SK-N-SH treated with all-trans-retinoic acid at 6 μM for 48 hours (cell line): Measurements from ENCODE around the gene NFXL1.
A peak's percentile ranks its signal among the peaks of the same experiment; 100 is the strongest.

Experiments used
- ATAC-seq: fragments of 200-7000 bp; cut with Tn5 transposase; 3 replicates; pipeline ENCODE4 v1.9.1; 2020; ENCODE audit warnings: mild to moderate bottlenecking, moderate library complexity
- BACH2 ChIP-seq: fragments of 250-450 bp; sonication (Bioruptor Pico); IDR thresholded peaks from 2 replicates; pipeline ENCODE4 v1.9.0; 2021; ENCODE audit warnings: mild to moderate bottlenecking, borderline replicate concordance
- CREB5 ChIP-seq: fragments of 250-450 bp; sonication (Bioruptor Pico); IDR thresholded peaks from 2 replicates; pipeline ENCODE4 v1.5.1; 2020; ENCODE audit warnings: low read depth, mild to moderate bottlenecking, moderate library complexity
- CSDC2 ChIP-seq: fragments of 250-450 bp; sonication (Bioruptor Pico); IDR thresholded peaks from 2 replicates; pipeline ENCODE4 v1.5.0; 2020; ENCODE audit warnings: mild to moderate bottlenecking, moderate library complexity
- CSRNP3 ChIP-seq: fragments of 250-450 bp; sonication (Bioruptor Pico); IDR thresholded peaks from 2 replicates; pipeline ENCODE4 v1.5.1; 2021; ENCODE audit warnings: mild to moderate bottlenecking, moderate library complexity
- ESRRG ChIP-seq: fragments of 250-450 bp; sonication (Bioruptor Pico); IDR thresholded peaks from 2 replicates; pipeline ENCODE4 v1.6.1; 2021; ENCODE audit warnings: mild to moderate bottlenecking
- GLIS3 ChIP-seq: fragments of 250-450 bp; sonication (Bioruptor Pico); IDR thresholded peaks from 2 replicates; pipeline ENCODE4 v1.5.0; 2020; ENCODE audit warnings: mild to moderate bottlenecking, moderate library complexity
- ISL1 ChIP-seq: fragments of 250-450 bp; sonication (Bioruptor Pico); IDR thresholded peaks from 2 replicates; pipeline ENCODE4 v2.1.2; 2022; ENCODE audit warnings: mild to moderate bottlenecking, moderate library complexity
- POU6F1 ChIP-seq: fragments of 250-450 bp; sonication (Bioruptor Pico); IDR thresholded peaks from 2 replicates; pipeline ENCODE4 v1.8.0; 2021; ENCODE audit warnings: low read depth, mild to moderate bottlenecking, moderate library complexity, borderline replicate concordance
- PPARA ChIP-seq: fragments of 250-450 bp; sonication (Bioruptor Pico); IDR thresholded peaks from 2 replicates; pipeline ENCODE4 v1.5.0; 2020; ENCODE audit warnings: mild to moderate bottlenecking, borderline replicate concordance
- SNAI2 ChIP-seq: fragments of 250-450 bp; sonication (Bioruptor Pico); IDR thresholded peaks from 2 replicates; pipeline ENCODE4 v1.5.0; 2020; ENCODE audit warnings: mild to moderate bottlenecking, moderate library complexity
- TCF4 ChIP-seq: fragments of 250-450 bp; sonication (Bioruptor Pico); IDR thresholded peaks from 2 replicates; pipeline ENCODE4 v1.8.0; 2021; ENCODE audit warnings: mild to moderate bottlenecking, moderate library complexity, borderline replicate concordance
- TOX ChIP-seq: fragments of 250-450 bp; sonication (Bioruptor Pico); IDR thresholded peaks from 2 replicates; pipeline ENCODE4 v1.8.0; 2021; ENCODE audit warnings: mild to moderate bottlenecking, moderate library complexity, borderline replicate concordance
- TSHZ2 ChIP-seq: fragments of 250-450 bp; sonication (Bioruptor Pico); IDR thresholded peaks from 2 replicates; pipeline ENCODE4 v1.5.0; 2020; ENCODE audit warnings: mild to moderate bottlenecking, moderate library complexity
- ZC3H10 ChIP-seq: fragments of 250-450 bp; sonication (Bioruptor Pico); IDR thresholded peaks from 2 replicates; pipeline ENCODE4 v1.5.1; 2021; ENCODE audit warnings: mild to moderate bottlenecking, moderate library complexity
- ZFP30 ChIP-seq: fragments of 450-650 bp; formaldehyde crosslinking; IDR thresholded peaks from 2 replicates; pipeline ENCODE4 v1.5.0; 2022; ENCODE audit warnings: mild to moderate bottlenecking, moderate library complexity
- ZNF565 ChIP-seq: fragments of 450-650 bp; formaldehyde crosslinking; conservative IDR thresholded peaks from 2 replicates; pipeline ENCODE4 v1.5.0; 2020; ENCODE audit warnings: low read depth, mild to moderate bottlenecking, moderate library complexity
- ZNF70 ChIP-seq: fragments of 450-650 bp; formaldehyde crosslinking; IDR thresholded peaks from 2 replicates; pipeline ENCODE4 v1.5.0; 2020; ENCODE audit warnings: mild to moderate bottlenecking, moderate library complexity
- ZNF8 ChIP-seq: fragments of 450-650 bp; formaldehyde crosslinking; IDR thresholded peaks from 2 replicates; pipeline ENCODE4 v1.5.0; 2020; ENCODE audit warnings: mild to moderate bottlenecking, moderate library complexity

The NFXL1 gene

DNA sequence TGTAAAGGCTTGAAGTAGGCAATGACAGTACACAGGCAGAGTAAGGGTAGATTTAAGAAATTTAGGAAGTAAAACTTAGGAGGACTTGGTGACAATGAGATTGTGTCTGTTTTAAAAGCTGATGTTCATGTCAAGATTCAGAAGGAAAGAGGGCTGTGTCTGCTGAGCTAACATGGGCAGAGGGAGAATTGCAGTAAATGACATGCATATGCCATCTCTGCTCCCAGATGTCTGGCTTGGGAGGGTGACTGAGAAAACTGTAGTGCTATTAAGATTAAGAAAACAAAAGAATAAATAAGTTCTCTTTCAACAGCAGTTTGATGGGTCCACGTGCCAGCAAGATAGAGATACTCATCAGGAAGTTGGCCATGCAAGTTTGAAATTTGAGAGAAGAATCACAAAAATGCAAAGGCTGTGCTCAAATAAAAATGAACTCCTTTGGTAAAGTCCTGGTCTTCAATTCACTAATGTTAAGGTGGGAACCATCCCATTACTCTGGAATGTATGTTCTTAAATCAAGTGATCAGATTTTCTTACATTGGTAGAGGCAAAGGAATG is 7.2 kb downstream of the NFXL1 start:
- no peak for TF ChIP-seq SNAI2 (CRISPR knock-in tag)
- no peak for TF ChIP-seq CSRNP3 (CRISPR knock-in tag)
- no peak for TF ChIP-seq TSHZ2 (CRISPR knock-in tag)
- TF ChIP-seq, all 23 proteins: peak for 0
- peak; percentile 63 for ATAC-seq

DNA sequence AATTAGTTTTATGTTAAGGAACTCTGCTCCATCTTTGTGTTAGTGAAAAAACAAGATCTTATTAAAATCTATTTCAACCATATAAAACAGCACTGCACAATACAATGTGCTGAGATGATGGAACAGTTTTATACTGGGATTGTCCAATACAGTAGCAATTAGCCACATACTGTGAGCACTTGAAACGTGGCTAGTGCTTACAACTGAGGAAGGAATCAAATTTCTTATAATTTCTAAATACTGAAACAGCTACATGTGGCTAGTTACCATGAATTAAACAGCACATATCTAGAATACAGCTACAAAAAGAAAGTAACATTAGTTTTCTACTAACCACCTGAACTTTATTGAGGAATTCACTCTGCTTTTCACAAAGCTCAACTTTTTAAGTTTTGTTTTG is 14.7 kb downstream of the NFXL1 start:
- TF ChIP-seq GLIS3 (CRISPR knock-in tag) (no peak), TOX (CRISPR knock-in tag) (no peak), POU6F1 (CRISPR knock-in tag) (no peak), CSDC2 (CRISPR knock-in tag) (no peak), ZNF8 (CRISPR knock-in tag) (no peak), ZNF70 (no peak), TCF4 (CRISPR knock-in tag) (no peak), ZC3H10 (no peak), CREB5 (CRISPR knock-in tag) (no peak), ZFP30 (no peak), BACH2 (no peak)
- no peak for ATAC-seq

- TF ChIP-seq ZFP30 (no peak), SNAI2 (CRISPR knock-in tag) (no peak), POU6F1 (CRISPR knock-in tag) (no peak), ISL1 (no peak), ESRRG (CRISPR knock-in tag) (no peak), PPARA (CRISPR knock-in tag) (no peak), ZNF70 (no peak), GLIS3 (CRISPR knock-in tag) (no peak), CSDC2 (CRISPR knock-in tag) (no peak), ZNF565 (CRISPR knock-in tag) (no peak), ZC3H10 (no peak), CSRNP3 (CRISPR knock-in tag) (no peak), TSHZ2 (CRISPR knock-in tag) (no peak)
- ATAC-seq = no peak
Measured at GRCh38 chr4:47891928-47892327, 22.5 kb downstream of the NFXL1 start.
